ENCODE results near the gene ATG13. TPM values are rescaled to one million over a fixed set of nuclear protein-coding genes. Genes with fewer than 3 reads are reported as not detected.
"Not testable (repeated sequence)": the region's sequence is repeated elsewhere in the genome, so short reads cannot be mapped to it uniquely, and the experiment has no call there.

The ATG13 gene
- total RNA-seq, 1 experiment from 2014 or later: 109 TPM

GRCh38 chr11:46669711-46670139 is 52.4 kb downstream of the ATG13 start:
- H3K36me3 ChIP-seq (ENCODE audit: low read depth): peaks cover 29% of the 10 kb centered on the region; the same call in 1 of the 2 replicates
- POLR2A ChIA-PET (ENCODE audit: unreplicated experiment): no interaction called here
- H3K4me2 ChIP-seq: no peak overlapping the region
- H2AFZ ChIP-seq: no peak overlapping the region
- H3K79me2 ChIP-seq (ENCODE audit: low read depth): no peaks in the 10 kb centered on the region
- no peaks in the 10 kb centered on the region for H3K9me3 ChIP-seq (ENCODE audit: insufficient read depth, low read depth)
- H3K27ac ChIP-seq: no peak overlapping the region
- intact Hi-C loops (cut with micrococcal nuclease; ENCODE audit: unreplicated experiment): no loop called here
- TF ChIP-seq EZH2 (IDR thresholded peaks at IDR 0.05; ENCODE audit: low read depth) (no peak), CTCF (conservative IDR thresholded peaks at IDR 0.05) (peak; percentile 49; the same call in 1 of the 2 replicates)
- peaks cover 9% of the 10 kb centered on the region for H3F3A ChIP-seq (ENCODE audit: insufficient read depth, low read depth)
- H4K20me1 ChIP-seq (ENCODE audit: insufficient read depth): 0 out of 2 replicates have a peak, but pooled peaks cover 3% of the 10 kb centered on the region
- no TSS peak for BruUV-seq (replicated peaks)
- no peak overlapping the region for H3K4me3 ChIP-seq
- no peaks in the 10 kb centered on the region for H3K27me3 ChIP-seq (ENCODE audit: insufficient read depth, low read depth)
- no peaks in the 10 kb centered on the region for H3K4me1 ChIP-seq (replicated peaks; ENCODE audit: insufficient read depth)
- DNase-seq: no peak
- H3K9me2 ChIP-seq (ENCODE audit: insufficient read depth): no peaks in the 10 kb centered on the region
- CTCF ChIA-PET: no interaction called here

GRCh38 chr11:46670521-46670920 is 53.2 kb downstream of the ATG13 start:
- H3K4me1 ChIP-seq (replicated peaks; ENCODE audit: insufficient read depth); intact Hi-C loops (cut with micrococcal nuclease; ENCODE audit: unreplicated experiment); CTCF ChIA-PET; H3K27me3 ChIP-seq (ENCODE audit: insufficient read depth, low read depth); H2AFZ ChIP-seq; H3K27ac ChIP-seq; DNase-seq; POLR2A ChIA-PET (ENCODE audit: unreplicated experiment); H3K4me2 ChIP-seq; H3K9me2 ChIP-seq (ENCODE audit: insufficient read depth); H4K20me1 ChIP-seq (ENCODE audit: insufficient read depth); H3K9me3 ChIP-seq (ENCODE audit: insufficient read depth, low read depth); H3K4me3 ChIP-seq; H3K79me2 ChIP-seq (ENCODE audit: low read depth); BruUV-seq (replicated peaks): not testable (repeated sequence)
- Histone ChIP-seq H3F3A (ENCODE audit: insufficient read depth, low read depth) (peaks cover 17% of the 10 kb centered on the region; the same call in 1 of the 2 replicates), H3K36me3 (ENCODE audit: low read depth) (peaks cover 29% of the 10 kb centered on the region; the same call in 1 of the 2 replicates)

GRCh38 chr11:46671958-46672315 is 54.6 kb downstream of the ATG13 start:
- H3K27ac ChIP-seq: no peak overlapping the region
- H3F3A ChIP-seq (ENCODE audit: insufficient read depth, low read depth): peaks cover 27% of the 10 kb centered on the region; the same call in 1 of the 2 replicates
- BruUV-seq (replicated peaks): no TSS peak
- no peaks in the 10 kb centered on the region; the same call in 1 of the 2 replicates for H4K20me1 ChIP-seq (ENCODE audit: insufficient read depth)
- H3K4me1 ChIP-seq (replicated peaks; ENCODE audit: insufficient read depth): 0 out of 2 replicates have a peak, but pooled peaks cover 5% of the 10 kb centered on the region
- intact Hi-C loops (cut with micrococcal nuclease; ENCODE audit: unreplicated experiment): no loop called here
- H2AFZ ChIP-seq: no peak overlapping the region
- H3K79me2 ChIP-seq (ENCODE audit: low read depth): no peaks in the 10 kb centered on the region
- H3K36me3 ChIP-seq (ENCODE audit: low read depth): peaks cover 28% of the 10 kb centered on the region; the same call in 1 of the 2 replicates
- no peak for DNase-seq
- no peaks in the 10 kb centered on the region for H3K9me2 ChIP-seq (ENCODE audit: insufficient read depth)
- H3K27me3 ChIP-seq (ENCODE audit: insufficient read depth, low read depth): no peaks in the 10 kb centered on the region
- POLR2A ChIA-PET (ENCODE audit: unreplicated experiment): no interaction called here
- H3K4me2 ChIP-seq: no peak overlapping the region
- no peak for TF ChIP-seq EZH2 (IDR thresholded peaks at IDR 0.05; ENCODE audit: low read depth)
- TF ChIP-seq CTCF (conservative IDR thresholded peaks at IDR 0.05): no peak
- CTCF ChIA-PET: no interaction called here
- no peak overlapping the region for H3K4me3 ChIP-seq
- no peaks in the 10 kb centered on the region for H3K9me3 ChIP-seq (ENCODE audit: insufficient read depth, low read depth)

GRCh38 chr11:46672381-46672839 is 55.1 kb downstream of the ATG13 start:
- ChIA-PET POLR2A (ENCODE audit: unreplicated experiment) (no interaction called here), CTCF (no interaction called here)
- Histone ChIP-seq H3K4me3 (no peak overlapping the region), H4K20me1 (ENCODE audit: insufficient read depth) (no peaks in the 10 kb centered on the region; the same call in 1 of the 2 replicates), H3F3A (ENCODE audit: insufficient read depth, low read depth) (peaks cover 27% of the 10 kb centered on the region; the same call in 1 of the 2 replicates), H3K79me2 (ENCODE audit: low read depth) (no peaks in the 10 kb centered on the region), H3K4me2 (no peak overlapping the region), H2AFZ (no peak overlapping the region), H3K27me3 (ENCODE audit: insufficient read depth, low read depth) (no peaks in the 10 kb centered on the region), H3K27ac (no peak overlapping the region), H3K4me1 (replicated peaks; ENCODE audit: insufficient read depth) (0 out of 2 replicates have a peak, but pooled peaks cover 5% of the 10 kb centered on the region), H3K9me3 (ENCODE audit: insufficient read depth, low read depth) (no peaks in the 10 kb centered on the region), H3K36me3 (ENCODE audit: low read depth) (peaks cover 23% of the 10 kb centered on the region; the same call in 1 of the 2 replicates), H3K9me2 (ENCODE audit: insufficient read depth) (no peaks in the 10 kb centered on the region)
- TF ChIP-seq EZH2 (IDR thresholded peaks at IDR 0.05; ENCODE audit: low read depth) (no peak), CTCF (conservative IDR thresholded peaks at IDR 0.05) (no peak)
- no peak for DNase-seq
- intact Hi-C loops (cut with micrococcal nuclease; ENCODE audit: unreplicated experiment): no loop called here
- no TSS peak for BruUV-seq (replicated peaks)

All from PC-9 (cell line).